HEK293 (cell line): ENCODE results near the gene PDE8B.

Source experiments
- BCL6B ChIP-seq: fragments of 450-650 bp; formaldehyde crosslinking; IDR thresholded peaks from 2 replicates; pipeline ENCODE4 v1.5.1; 2017; ENCODE audit warnings: missing biosample characterization, missing genetic modification characterization
- CTCF ChIP-seq: fragments of 450-650 bp; formaldehyde crosslinking; IDR thresholded peaks from 2 replicates; pipeline ENCODE4 v1.5.1; 2016; ENCODE audit warnings: missing biosample characterization, missing genetic modification characterization
- HOXA7 ChIP-seq: sonication (generic); formaldehyde crosslinking; IDR thresholded peaks from 2 replicates; pipeline ENCODE4 v1.8.1; 2022; ENCODE audit warnings: missing genetic modification reagents, borderline replicate concordance
- HOXD13 ChIP-seq: sonication (generic); formaldehyde crosslinking; IDR thresholded peaks from 2 replicates; pipeline ENCODE4 v1.8.0; 2022; ENCODE audit warnings: missing genetic modification reagents, borderline replicate concordance
- INSM2 ChIP-seq: fragments of 450-650 bp; formaldehyde crosslinking; IDR thresholded peaks from 2 replicates; pipeline ENCODE4 v1.5.1; 2016; ENCODE audit warnings: missing biosample characterization, missing genetic modification characterization
- KLF1 ChIP-seq: fragments of 450-650 bp; formaldehyde crosslinking; IDR thresholded peaks from 2 replicates; pipeline ENCODE4 v1.5.1; 2016; ENCODE audit warnings: missing biosample characterization, missing genetic modification characterization
- KLF17 ChIP-seq: fragments of 450-650 bp; formaldehyde crosslinking; IDR thresholded peaks from 2 replicates; pipeline ENCODE4 v1.5.1; 2016; ENCODE audit warnings: missing biosample characterization, missing genetic modification characterization
- PATZ1 ChIP-seq: fragments of 450-650 bp; formaldehyde crosslinking; IDR thresholded peaks from 2 replicates; pipeline ENCODE4 v1.5.1; 2016; ENCODE audit warnings: missing biosample characterization, missing genetic modification characterization
- PRDM1 ChIP-seq: fragments of 450-650 bp; formaldehyde crosslinking; IDR thresholded peaks from 2 replicates; pipeline ENCODE4; 2016; ENCODE audit warnings: missing biosample characterization, missing genetic modification characterization
- PRDM4 ChIP-seq: fragments of 450-650 bp; formaldehyde crosslinking; IDR thresholded peaks from 2 replicates; pipeline ENCODE4 v1.5.1; 2017; ENCODE audit warnings: missing biosample characterization, missing genetic modification characterization
- SP3 ChIP-seq: fragments of 450-650 bp; formaldehyde crosslinking; IDR thresholded peaks from 2 replicates; pipeline ENCODE4 v1.5.1; 2016; ENCODE audit warnings: missing biosample characterization, missing genetic modification characterization
- ZBTB48 ChIP-seq: fragments of 450-650 bp; formaldehyde crosslinking; IDR thresholded peaks from 2 replicates; pipeline ENCODE4 v1.5.1; 2016; ENCODE audit warnings: missing biosample characterization, missing genetic modification characterization
- ZFHX2 ChIP-seq: fragments of 450-650 bp; formaldehyde crosslinking; conservative IDR thresholded peaks from 2 replicates; pipeline ENCODE4 v1.5.1; 2016; ENCODE audit warnings: missing biosample characterization, missing genetic modification characterization
- ZFP41 ChIP-seq: fragments of 450-650 bp; formaldehyde crosslinking; IDR thresholded peaks from 2 replicates; pipeline ENCODE4 v1.5.1; 2016; ENCODE audit warnings: missing biosample characterization, missing genetic modification characterization, borderline replicate concordance
- ZNF146 ChIP-seq: fragments of 450-650 bp; formaldehyde crosslinking; IDR thresholded peaks from 2 replicates; pipeline ENCODE4 v1.5.1; 2016; ENCODE audit warnings: missing biosample characterization, missing genetic modification characterization
- ZNF223 ChIP-seq: fragments of 450-650 bp; formaldehyde crosslinking; IDR thresholded peaks from 2 replicates; pipeline ENCODE4 v1.5.1; 2016; ENCODE audit warnings: missing biosample characterization, missing genetic modification characterization
- ZNF23 ChIP-seq: fragments of 450-650 bp; formaldehyde crosslinking; IDR thresholded peaks from 2 replicates; pipeline ENCODE4 v1.5.1; 2016; ENCODE audit warnings: missing biosample characterization, missing genetic modification characterization, borderline replicate concordance
- ZNF239 ChIP-seq: fragments of 450-650 bp; formaldehyde crosslinking; IDR thresholded peaks from 2 replicates; pipeline ENCODE4 v1.5.1; 2016; ENCODE audit warnings: missing biosample characterization, missing genetic modification characterization
- ZNF274 ChIP-seq, 2 experiments: fragments of 200-500 bp in 1 of 2; fragments of 450-650 bp in 1 of 2; sonication (Bioruptor generic) in 1 of 2; formaldehyde crosslinking in 1 of 2; IDR thresholded peaks; 2 replicates each; pipeline versions ENCODE4 v1.5.1 to v1.6.1; 2014 to 2016; ENCODE audit warnings: borderline replicate concordance in 1 of 2, inconsistent platforms in 1 of 2, low read length in 1 of 2, missing biosample characterization in 1 of 2, missing genetic modification characterization in 1 of 2
- ZNF366 ChIP-seq: fragments of 450-650 bp; formaldehyde crosslinking; conservative IDR thresholded peaks from 2 replicates; pipeline ENCODE4 v1.5.1; 2016; ENCODE audit warnings: missing biosample characterization, missing genetic modification characterization
- ZNF404 ChIP-seq: fragments of 450-650 bp; formaldehyde crosslinking; IDR thresholded peaks from 2 replicates; pipeline ENCODE4 v1.5.1; 2017; ENCODE audit warnings: missing biosample characterization, missing genetic modification characterization
- ZNF423 ChIP-seq: fragments of 450-650 bp; formaldehyde crosslinking; IDR thresholded peaks from 2 replicates; pipeline ENCODE4 v1.5.1; 2016; ENCODE audit warnings: missing biosample characterization, missing genetic modification characterization
- ZNF555 ChIP-seq: fragments of 450-650 bp; formaldehyde crosslinking; conservative IDR thresholded peaks from 2 replicates; pipeline ENCODE4 v1.5.1; 2017; ENCODE audit warnings: missing biosample characterization, mild to moderate bottlenecking, missing genetic modification characterization, inconsistent platforms
- ZNF585B ChIP-seq: fragments of 450-650 bp; formaldehyde crosslinking; IDR thresholded peaks from 2 replicates; pipeline ENCODE4 v1.5.1; 2016; ENCODE audit warnings: missing biosample characterization, missing genetic modification characterization
- ZNF704 ChIP-seq: fragments of 450-650 bp; formaldehyde crosslinking; IDR thresholded peaks from 2 replicates; pipeline ENCODE4 v1.5.1; 2016; ENCODE audit warnings: missing biosample characterization, missing genetic modification characterization
- ZNF777 ChIP-seq: fragments of 450-650 bp; formaldehyde crosslinking; IDR thresholded peaks from 2 replicates; pipeline ENCODE4 v1.5.1; 2017; ENCODE audit warnings: missing biosample characterization, missing genetic modification characterization, borderline replicate concordance
- ZSCAN30 ChIP-seq: fragments of 450-650 bp; IDR thresholded peaks from 2 replicates; pipeline ENCODE4 v1.5.1; 2018; ENCODE audit warnings: missing biosample characterization, mild to moderate bottlenecking, missing genetic modification characterization, moderate library complexity

PDE8B gene

GRCh38 chr5:77210964-77211690 lies 647 bp downstream of the PDE8B start (continued):
- peak; percentile 87 for TF ChIP-seq PATZ1 (tag by site-specific recombination)
- no peak for TF ChIP-seq ZNF423 (tag by site-specific recombination)
- no peak for TF ChIP-seq ZBTB48 (tag by site-specific recombination)
- TF ChIP-seq ZNF366 (tag by site-specific recombination): no peak
- no peak for TF ChIP-seq ZNF704
- no peak for TF ChIP-seq BCL6B
- TF ChIP-seq ZNF404 (tag by site-specific recombination): no peak
- TF ChIP-seq KLF1: no peak
- TF ChIP-seq ZFP41 (tag by site-specific recombination): no peak
- TF ChIP-seq ZNF585B (tag by site-specific recombination): no peak
- TF ChIP-seq ZNF239 (tag by site-specific recombination): no peak
- TF ChIP-seq ZNF555 (tag by site-specific recombination): no peak
- TF ChIP-seq KLF17 (tag by site-specific recombination): peak; percentile 35; the same call in 1 of the 2 replicates
- TF ChIP-seq ZNF274 (IDR thresholded peaks at IDR 0.05; ENCODE audit: low read length): no peak
- no peak for TF ChIP-seq ZNF274 (tag by site-specific recombination; IDR thresholded peaks at IDR 0.05; ENCODE audit: borderline replicate concordance)
- TF ChIP-seq ZSCAN30: 0 out of 2 replicates have a peak, but pooled peaks have one; percentile 13
- TF ChIP-seq INSM2 (tag by site-specific recombination): no peak
- no peak for TF ChIP-seq ZNF146 (tag by site-specific recombination)
- TF ChIP-seq ZFHX2 (tag by site-specific recombination): no peak
- no peak for TF ChIP-seq HOXD13 (CRISPR knock-in tag)
- TF ChIP-seq ZNF777 (tag by site-specific recombination): peak; percentile 95
- TF ChIP-seq PRDM1 (tag by site-specific recombination): no peak
- peak; percentile 40; the same call in 1 of the 2 replicates for TF ChIP-seq SP3 (tag by site-specific recombination)
- no peak for TF ChIP-seq ZNF23 (tag by site-specific recombination)
- no peak for TF ChIP-seq ZNF223 (tag by site-specific recombination)
- TF ChIP-seq CTCF (tag by site-specific recombination): no peak
- TF ChIP-seq HOXA7: no peak
- no peak for TF ChIP-seq PRDM4
